IPS DF 6.9 (cell line): ENCODE results near the gene CDH23.

Experiments
- DNase-seq: peaks from one replicate; pipeline ENCODE4 v3.0.0-alpha.2; 2013; ENCODE audit warnings: low read depth, low spot score
- H3K27ac ChIP-seq: one replicate; pipeline ENCODE4 v1.5.1; 2013; ENCODE audit warnings: low read length, control low read depth
- H3K27me3 ChIP-seq: 2 replicates; pipeline ENCODE4 v1.6.1; 2013; ENCODE audit warnings: mild to moderate bottlenecking, low read length; ENCODE audit not compliant: control insufficient read depth, insufficient read depth
- H3K36me3 ChIP-seq: 2 replicates; pipeline ENCODE4 v1.6.1; 2013; ENCODE audit warnings: low read length; ENCODE audit not compliant: control insufficient read depth, insufficient read depth
- H3K4me1 ChIP-seq: 2 replicates; pipeline ENCODE4 v1.6.1; 2013; ENCODE audit warnings: low read length; ENCODE audit not compliant: control insufficient read depth, insufficient read depth
- H3K4me3 ChIP-seq: 2 replicates; pipeline ENCODE4 v1.5.1; 2013; ENCODE audit warnings: mild to moderate bottlenecking, low read length
- H3K9me3 ChIP-seq: 2 replicates; pipeline ENCODE4 v1.6.1; 2013; ENCODE audit warnings: low read length, inconsistent platforms; ENCODE audit not compliant: control insufficient read depth, insufficient read depth
- WGBS: extraction: QIAGEN DNeasy Blood & Tissue Kit; methylation state at CpG from one replicate; pipeline ENCODE4 v1.1.7; 2013; ENCODE audit warnings: mixed read lengths, missing lambda C conversion rate; ENCODE audit not compliant: insufficient read length, insufficient coverage; 5-methylcytosine and 5-hydroxymethylcytosine counted together

CDH23 gene

GRCh38 chr10:71522442-71523144 is 125.9 kb downstream of the CDH23 start:
- H3K27me3 ChIP-seq, result no peaks in the 10 kb centered on the region

GRCh38 chr10:71523756-71524155 is 127.0 kb downstream of the CDH23 start:
- Histone ChIP-seq H3K4me3 (no peak overlapping the region), H3K27ac (no peak overlapping the region), H3K27me3 (no peaks in the 10 kb centered on the region), H3K36me3 (no peaks in the 10 kb centered on the region), H3K4me1 (peaks cover 5% of the 10 kb centered on the region), H3K9me3 (no peaks in the 10 kb centered on the region)
- no peak for DNase-seq
- WGBS, result no CpG with 5 or more reads among the region's 6 CpGs

More at GRCh38 chr10:71522442-71523144, 125.9 kb downstream of the CDH23 start:
- no peak for DNase-seq
- H3K4me1 ChIP-seq, result no peaks in the 10 kb centered on the region
- H3K27ac ChIP-seq, result no peak overlapping the region
- no peaks in the 10 kb centered on the region for H3K9me3 ChIP-seq
- no peaks in the 10 kb centered on the region for H3K36me3 ChIP-seq
- H3K4me3 ChIP-seq, result no peak overlapping the region
- no CpG with 5 or more reads among the region's 5 CpGs for WGBS

GRCh38 chr10:71525092-71525491 is 128.4 kb downstream of the CDH23 start:
- H3K36me3 ChIP-seq, result no peaks in the 10 kb centered on the region
- H3K4me3 ChIP-seq, result no peak overlapping the region
- no peak overlapping the region for H3K27ac ChIP-seq
- WGBS, result no CpG with 5 or more reads among the region's 5 CpGs
- peaks cover 9% of the 10 kb centered on the region for H3K4me1 ChIP-seq
- no peaks in the 10 kb centered on the region for H3K9me3 ChIP-seq
- no peaks in the 10 kb centered on the region for H3K27me3 ChIP-seq
- no peak for DNase-seq

- peaks cover 9% of the 10 kb centered on the region for H3K4me1 ChIP-seq
- no peaks in the 10 kb centered on the region for H3K27me3 ChIP-seq
- DNase-seq, result no peak
- H3K27ac ChIP-seq, result no peak overlapping the region
- no peak overlapping the region for H3K4me3 ChIP-seq
- no CpG with 5 or more reads among the region's 5 CpGs for WGBS
- H3K36me3 ChIP-seq, result no peaks in the 10 kb centered on the region
- H3K9me3 ChIP-seq, result no peaks in the 10 kb centered on the region
Measured at GRCh38 chr10:71525721-71526120, 129.0 kb downstream of the CDH23 start.

- H3K36me3 ChIP-seq, result no peaks in the 10 kb centered on the region
- peaks cover 9% of the 10 kb centered on the region for H3K4me1 ChIP-seq
- H3K27me3 ChIP-seq, result no peaks in the 10 kb centered on the region
- no CpG with 5 or more reads among the region's 11 CpGs for WGBS
- H3K4me3 ChIP-seq, result no peak overlapping the region
- no peak for DNase-seq
- no peaks in the 10 kb centered on the region for H3K9me3 ChIP-seq
- H3K27ac ChIP-seq, result no peak overlapping the region
Measured at GRCh38 chr10:71526653-71527052, 129.9 kb downstream of the CDH23 start.

- Histone ChIP-seq H3K27me3 (no peaks in the 10 kb centered on the region), H3K36me3 (no peaks in the 10 kb centered on the region), H3K9me3 (no peaks in the 10 kb centered on the region), H3K4me1 (peaks cover 9% of the 10 kb centered on the region), H3K4me3 (no peak overlapping the region), H3K27ac (no peak overlapping the region)
- no peak for DNase-seq
- WGBS, result no CpG with 5 or more reads among the region's 12 CpGs
Measured at GRCh38 chr10:71527135-71527534, 130.4 kb downstream of the CDH23 start.

GRCh38 chr10:71528371-71529206 is 131.9 kb downstream of the CDH23 start:
- H3K4me1 ChIP-seq, result peaks cover 9% of the 10 kb centered on the region
- DNase-seq, result no peak
- no CpG with 5 or more reads among the region's 17 CpGs for WGBS
- no peaks in the 10 kb centered on the region for H3K27me3 ChIP-seq
- H3K27ac ChIP-seq, result no peak overlapping the region
- H3K9me3 ChIP-seq, result no peaks in the 10 kb centered on the region
- no peaks in the 10 kb centered on the region for H3K36me3 ChIP-seq
- no peak overlapping the region for H3K4me3 ChIP-seq

GRCh38 chr10:71529207-71529827 is 132.6 kb downstream of the CDH23 start:
- peaks cover 9% of the 10 kb centered on the region for H3K4me1 ChIP-seq
- WGBS, result no CpG with 5 or more reads among the region's 11 CpGs

GRCh38 chr10:71530781-71531180 is 134.1 kb downstream of the CDH23 start:
- no peak overlapping the region for H3K27ac ChIP-seq
- no CpG with 5 or more reads among the region's 4 CpGs for WGBS
- H3K4me3 ChIP-seq, result no peak overlapping the region
- H3K36me3 ChIP-seq, result no peaks in the 10 kb centered on the region
- H3K27me3 ChIP-seq, result no peaks in the 10 kb centered on the region
- no peaks in the 10 kb centered on the region for H3K9me3 ChIP-seq
- no peak for DNase-seq
- peaks cover 9% of the 10 kb centered on the region for H3K4me1 ChIP-seq

More at GRCh38 chr10:71529207-71529827, 132.6 kb downstream of the CDH23 start:
- Histone ChIP-seq H3K36me3 (no peaks in the 10 kb centered on the region), H3K27ac (no peak overlapping the region), H3K4me3 (no peak overlapping the region), H3K9me3 (no peaks in the 10 kb centered on the region), H3K27me3 (no peaks in the 10 kb centered on the region)
- no peak for DNase-seq
